MM.1S (cell line): ENCODE measurements around the gene TBC1D20.

Experiments
- EZH2phosphoT487 ChIP-seq: fragments of 300-600 bp; sonication (generic); IDR thresholded peaks from 2 replicates; pipeline ENCODE4 v1.6.1; 2018; ENCODE audit warnings: antibody characterized with exemption, low read length
- TF ChIP-seq, protein P1 (sequence below): fragments of 300-600 bp; sonication (generic); IDR thresholded peaks from 2 replicates; pipeline ENCODE4 v1.5.1; 2016; ENCODE audit warnings: antibody characterized with exemption, low read length, mixed read lengths

DNA sequence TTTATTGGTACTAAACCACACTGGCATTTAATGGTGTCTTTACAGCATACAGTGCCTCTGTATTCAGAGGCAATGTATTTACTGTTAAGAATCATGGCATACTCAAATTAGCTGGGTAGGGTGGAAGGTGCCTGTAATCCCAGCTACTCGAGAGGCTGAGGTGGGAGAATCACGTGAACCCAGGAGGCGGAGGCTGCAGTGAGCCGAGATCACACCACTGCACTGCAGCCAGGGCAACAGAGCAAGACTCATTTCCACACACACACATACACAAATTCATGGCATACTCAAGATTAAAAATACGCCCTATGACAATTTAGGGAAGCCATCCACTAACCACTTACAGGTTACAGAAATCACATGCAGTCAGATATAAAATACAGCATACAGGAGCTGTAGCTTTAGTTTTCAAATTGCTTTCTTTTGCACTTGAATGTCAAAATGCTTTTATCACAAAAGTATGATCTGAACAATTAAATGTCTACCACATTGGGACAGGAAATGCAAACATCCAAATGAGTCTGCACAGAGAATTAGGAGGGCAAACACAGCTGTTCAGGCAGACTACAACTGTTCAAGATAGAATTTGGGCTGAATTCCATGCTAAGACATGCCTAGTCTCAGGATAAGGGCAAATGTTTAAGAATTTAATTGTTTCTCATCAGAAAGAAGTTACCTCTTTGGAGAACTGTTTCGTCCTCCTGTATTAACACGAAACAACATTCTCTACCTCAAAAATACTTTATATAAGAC is 44.8 kb upstream of the TBC1D20 start:
- TF ChIP-seq, protein P1, sequence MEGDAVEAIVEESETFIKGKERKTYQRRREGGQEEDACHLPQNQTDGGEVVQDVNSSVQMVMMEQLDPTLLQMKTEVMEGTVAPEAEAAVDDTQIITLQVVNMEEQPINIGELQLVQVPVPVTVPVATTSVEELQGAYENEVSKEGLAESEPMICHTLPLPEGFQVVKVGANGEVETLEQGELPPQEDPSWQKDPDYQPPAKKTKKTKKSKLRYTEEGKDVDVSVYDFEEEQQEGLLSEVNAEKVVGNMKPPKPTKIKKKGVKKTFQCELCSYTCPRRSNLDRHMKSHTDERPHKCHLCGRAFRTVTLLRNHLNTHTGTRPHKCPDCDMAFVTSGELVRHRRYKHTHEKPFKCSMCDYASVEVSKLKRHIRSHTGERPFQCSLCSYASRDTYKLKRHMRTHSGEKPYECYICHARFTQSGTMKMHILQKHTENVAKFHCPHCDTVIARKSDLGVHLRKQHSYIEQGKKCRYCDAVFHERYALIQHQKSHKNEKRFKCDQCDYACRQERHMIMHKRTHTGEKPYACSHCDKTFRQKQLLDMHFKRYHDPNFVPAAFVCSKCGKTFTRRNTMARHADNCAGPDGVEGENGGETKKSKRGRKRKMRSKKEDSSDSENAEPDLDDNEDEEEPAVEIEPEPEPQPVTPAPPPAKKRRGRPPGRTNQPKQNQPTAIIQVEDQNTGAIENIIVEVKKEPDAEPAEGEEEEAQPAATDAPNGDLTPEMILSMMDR = no peak
- no peak for TF ChIP-seq EZH2phosphoT487
